ENCODE measurements around the gene SARM1.

The SARM1 gene

DNA sequence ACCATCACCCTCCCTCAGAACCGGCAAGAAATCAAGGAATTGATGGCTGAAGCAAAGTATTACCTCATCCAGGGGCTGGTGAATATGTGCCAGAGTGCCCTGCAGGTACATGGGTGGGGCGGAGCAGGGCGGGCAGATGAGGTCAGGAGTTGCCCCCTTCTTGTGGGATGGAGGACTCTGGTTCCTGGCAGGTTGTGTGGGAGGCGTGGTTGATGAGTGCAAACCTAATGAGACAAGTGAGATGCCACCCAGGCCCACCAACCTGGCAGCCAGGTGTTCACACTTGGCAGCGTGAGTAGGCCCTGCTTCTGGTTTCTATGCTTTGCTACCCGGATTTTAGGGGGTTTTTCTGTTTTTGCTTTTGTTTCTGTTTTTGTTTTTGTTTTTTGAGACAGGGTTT, 31.1 kb upstream of the SARM1 start:
- DNase-seq (ENCODE audit: low read depth in 2 of 3, low spot score in 2 of 3), result no peak

DNA sequence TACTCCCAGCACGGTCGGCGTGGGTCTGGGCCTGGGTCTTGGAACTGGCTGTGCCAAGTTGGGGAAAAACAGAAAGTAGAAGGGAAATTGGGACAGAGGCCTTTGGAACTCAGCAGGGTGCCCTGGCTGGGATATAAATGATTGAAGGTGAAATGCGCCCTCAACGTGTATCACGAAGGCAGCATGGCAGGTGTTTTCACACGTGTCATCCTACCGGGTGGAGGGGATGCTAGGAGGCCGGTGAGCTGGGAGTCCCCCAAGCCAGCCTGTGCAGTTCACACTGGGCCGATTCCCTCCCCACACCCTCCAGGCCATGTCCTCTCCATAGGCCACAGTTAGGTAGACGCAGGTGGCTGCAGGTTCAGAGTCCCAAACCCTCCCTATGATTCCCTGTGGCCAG, 30.0 kb upstream of the SARM1 start:
- no peak for DNase-seq (ENCODE audit: low read depth in 2 of 3, low spot score in 2 of 3)

DNA sequence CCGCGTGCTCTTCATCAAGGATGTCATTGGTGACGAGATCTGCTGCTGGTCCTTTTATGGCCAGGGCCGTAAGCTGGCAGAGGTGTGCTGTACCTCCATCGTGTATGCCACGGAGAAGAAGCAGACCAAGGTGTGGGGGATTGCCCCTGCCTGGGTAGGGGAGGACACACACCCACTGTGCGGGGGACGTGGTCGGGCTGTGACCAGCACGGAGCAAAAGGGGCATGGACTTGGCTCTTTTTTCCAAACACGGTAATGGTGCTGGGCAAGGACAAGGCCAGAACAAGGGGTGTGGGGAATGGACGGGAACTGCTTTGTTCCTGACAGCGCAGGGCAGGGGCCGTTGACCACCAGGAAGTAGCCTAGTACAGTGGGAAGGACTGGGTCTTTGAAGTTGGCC, 29.2 kb upstream of the SARM1 start:
- DNase-seq (ENCODE audit: low read depth in 2 of 3, low spot score in 2 of 3), result no peak

DNA sequence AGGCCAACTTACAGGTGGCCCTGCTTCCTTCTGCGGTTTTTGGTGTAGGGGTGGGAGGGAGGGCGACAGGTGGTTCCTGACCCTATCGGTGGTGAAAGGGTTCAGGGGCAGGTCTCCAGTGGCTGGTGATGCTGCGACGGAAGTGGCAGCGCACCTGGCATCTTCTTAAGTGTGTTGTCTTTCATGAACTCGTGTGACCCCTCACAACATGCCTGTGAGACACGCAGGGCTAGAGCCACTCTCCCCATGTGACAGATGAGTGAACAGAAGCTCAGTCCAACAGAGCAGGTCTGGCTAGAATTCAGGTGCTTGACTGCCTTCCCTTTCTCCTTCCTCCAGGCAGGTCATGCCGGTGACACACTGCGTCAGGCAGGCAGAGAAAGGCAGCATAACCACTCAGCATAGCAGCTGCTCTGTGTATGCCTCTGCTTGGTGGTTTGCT, 28.0 kb upstream of the SARM1 start:
- no peak for DNase-seq (ENCODE audit: low read depth in 2 of 3, low spot score in 2 of 3)

DNA sequence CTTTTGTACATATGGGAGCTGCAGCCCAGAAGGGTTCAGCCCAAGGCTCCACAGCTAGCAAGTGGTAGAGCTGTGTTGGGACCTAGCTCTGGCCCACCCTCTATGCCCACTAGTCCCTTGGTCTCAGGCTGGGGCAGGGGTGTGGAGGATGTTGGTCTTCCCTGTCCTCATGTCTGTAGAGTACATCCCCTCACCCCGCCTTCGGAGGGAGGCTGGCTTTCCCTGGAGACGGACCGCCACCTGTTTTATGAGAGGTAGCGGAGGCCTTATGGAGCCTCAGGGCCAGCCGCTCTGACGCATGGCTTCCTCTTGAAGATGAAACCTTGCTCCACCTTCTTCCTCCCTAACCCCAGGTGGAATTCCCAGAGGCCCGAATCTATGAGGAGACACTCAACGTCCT, 27.5 kb upstream of the SARM1 start:
- DNase-seq (ENCODE audit: low read depth in 2 of 3, low spot score in 2 of 3), result no peak

DNA sequence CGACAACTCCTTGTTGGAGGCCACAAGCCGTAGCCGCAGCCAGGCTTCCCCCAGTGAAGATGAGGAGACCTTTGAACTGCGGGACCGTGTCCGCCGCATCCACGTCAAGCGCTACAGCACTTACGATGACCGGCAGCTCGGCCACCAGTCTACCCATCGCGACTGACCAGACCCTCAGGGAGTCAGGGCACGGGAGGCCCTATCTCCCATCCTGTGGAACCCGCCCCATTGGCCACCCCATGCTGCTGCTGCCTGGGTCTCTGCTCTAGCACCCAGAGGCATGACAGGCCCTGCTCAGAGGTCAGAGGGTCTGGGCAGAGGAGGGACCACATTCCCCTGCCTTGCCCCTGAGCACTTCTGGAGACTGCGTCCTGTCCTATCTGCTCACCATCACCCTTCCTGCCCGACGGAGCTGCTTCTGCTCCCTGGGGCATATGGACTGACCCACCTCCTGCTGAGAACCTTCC, 27.0 kb upstream of the SARM1 start:
- no peak for DNase-seq (ENCODE audit: low read depth in 2 of 3, low spot score in 2 of 3)

DNA sequence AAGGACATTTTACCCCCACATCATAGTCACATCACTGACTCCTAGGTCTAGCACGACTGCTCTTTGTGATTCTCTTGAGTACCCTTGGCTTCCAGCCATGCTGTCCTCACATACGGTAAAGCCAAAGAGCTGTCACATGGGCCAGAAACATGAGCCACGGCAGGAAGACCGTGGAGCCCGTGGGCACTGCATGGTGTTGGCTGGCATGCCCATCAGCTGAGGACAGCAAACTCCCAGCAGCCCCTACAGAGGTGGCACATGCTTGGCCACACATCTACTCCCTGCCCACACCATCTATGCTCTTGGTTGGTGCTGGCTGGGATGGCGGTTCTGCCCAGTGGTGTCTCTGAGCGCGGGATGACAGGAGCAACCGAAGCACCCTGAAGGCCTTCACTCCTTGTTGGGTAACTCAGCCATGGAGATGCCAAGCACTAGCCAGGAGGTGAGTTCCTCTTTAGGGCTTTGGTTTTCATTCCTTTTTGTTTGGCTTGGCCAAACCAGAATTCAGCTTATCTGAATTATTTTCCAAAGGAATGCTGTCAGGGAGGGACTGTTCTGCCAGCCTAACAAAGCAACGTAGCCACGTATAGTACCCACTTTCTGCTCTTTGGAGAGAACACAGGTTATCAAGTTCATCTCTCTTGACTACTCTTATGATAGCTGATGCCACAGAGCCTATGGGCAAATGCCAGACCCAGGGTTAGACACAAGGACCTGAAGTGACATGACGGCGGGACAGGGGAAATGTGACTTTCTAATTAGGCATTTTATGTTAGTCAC, 25.9 kb upstream of the SARM1 start:
- no peak for DNase-seq (ENCODE audit: low read depth in 2 of 3, low spot score in 2 of 3)

DNA sequence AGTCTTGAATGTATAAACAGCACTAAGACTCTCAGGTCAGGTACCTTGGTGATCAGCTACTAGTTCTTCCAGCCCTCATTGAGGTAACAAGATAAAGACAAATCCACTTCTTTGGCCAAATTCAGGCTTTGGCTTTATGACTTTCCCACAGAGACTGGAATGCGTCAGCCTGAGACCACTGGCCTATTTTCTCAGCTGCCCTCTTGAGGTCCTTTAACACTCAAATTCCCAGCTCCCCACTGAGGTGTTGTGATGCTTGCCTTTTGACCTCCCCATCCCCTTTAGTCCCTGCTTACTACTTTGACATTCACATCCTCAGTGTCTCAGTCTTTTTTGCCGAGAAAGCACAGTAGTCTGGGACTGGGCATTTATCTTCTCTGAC, 25.3 kb upstream of the SARM1 start:
- no peak for DNase-seq (ENCODE audit: low read depth in 2 of 3, low spot score in 2 of 3)

DNA sequence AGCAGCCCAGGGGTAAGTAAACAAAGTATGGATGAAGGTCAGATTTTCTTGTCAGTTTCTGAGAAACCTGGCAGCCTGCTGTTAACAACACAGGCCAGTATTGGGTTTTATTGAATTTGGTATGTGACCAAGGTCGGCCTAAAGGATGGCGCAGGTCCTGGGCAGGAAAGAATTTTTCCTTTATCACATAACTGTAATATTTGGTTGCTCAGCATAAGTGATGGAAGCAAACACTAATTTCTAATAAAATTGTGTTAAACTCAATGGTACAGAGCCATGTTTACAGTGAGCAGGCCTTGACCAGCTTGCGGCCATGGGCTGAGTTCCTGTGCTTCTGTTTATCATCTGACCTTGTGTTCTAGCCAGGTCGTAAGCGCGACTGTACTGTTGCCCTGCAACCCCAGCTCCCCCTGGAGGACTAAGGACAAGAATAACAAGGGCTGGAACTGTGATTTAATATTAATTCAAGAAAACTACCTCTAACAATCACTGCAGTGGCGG, 24.7 kb upstream of the SARM1 start:
- DNase-seq (ENCODE audit: low read depth in 2 of 3, low spot score in 2 of 3), result no peak

DNA sequence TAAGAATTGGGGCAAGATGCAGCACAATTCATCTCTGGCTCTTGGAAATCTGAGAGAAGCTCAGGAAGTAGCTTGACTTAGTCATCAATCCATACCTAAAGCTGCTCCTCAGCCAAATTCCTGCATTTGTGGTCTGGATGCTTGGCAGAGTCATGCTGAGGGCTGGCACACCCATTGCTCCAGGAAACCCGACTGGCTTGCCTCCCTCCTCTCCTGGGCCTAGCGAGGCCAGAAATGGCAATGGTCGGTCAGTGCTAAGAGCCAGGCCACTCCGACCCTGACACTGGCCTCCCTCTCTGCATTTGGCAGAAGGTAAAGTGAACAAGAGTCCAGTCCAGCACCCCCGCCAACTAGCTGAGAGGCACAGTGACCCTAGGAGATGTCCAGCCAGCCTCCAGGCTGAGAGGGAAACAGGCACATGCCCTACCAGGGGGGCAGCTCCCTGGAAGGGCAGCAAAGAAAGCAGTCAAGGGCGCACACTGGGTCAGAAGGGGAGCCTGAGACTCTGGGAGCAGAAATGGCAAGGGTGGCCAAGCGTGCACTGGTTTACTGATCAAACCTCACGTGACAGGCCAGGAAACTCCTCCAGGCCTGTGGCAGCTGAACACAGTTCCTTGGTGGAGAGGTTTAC, 24.1 kb upstream of the SARM1 start:
- DNase-seq (ENCODE audit: low read depth in 2 of 3, low spot score in 2 of 3), result no peak

DNA sequence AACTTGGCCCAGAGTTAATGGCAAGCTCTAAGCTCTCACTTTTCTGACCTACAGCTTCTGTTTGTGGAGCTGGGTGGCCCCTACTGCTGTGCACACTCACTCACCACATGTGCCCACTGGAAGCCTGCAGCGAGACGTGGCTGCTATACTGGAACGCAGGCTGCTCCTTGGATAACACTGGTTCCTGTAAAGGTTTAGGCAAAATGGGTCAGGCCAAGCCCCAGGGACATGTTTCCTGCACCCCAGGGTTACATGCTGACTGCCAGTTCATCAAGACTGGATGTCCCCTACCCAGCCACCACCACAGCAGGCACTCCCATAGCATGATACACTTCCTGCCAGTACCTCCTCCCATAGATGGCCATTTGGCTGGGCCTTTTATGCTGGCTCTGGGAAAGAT, 22.5 kb upstream of the SARM1 start:
- no peak for DNase-seq (ENCODE audit: low read depth in 2 of 3, low spot score in 2 of 3)

DNA sequence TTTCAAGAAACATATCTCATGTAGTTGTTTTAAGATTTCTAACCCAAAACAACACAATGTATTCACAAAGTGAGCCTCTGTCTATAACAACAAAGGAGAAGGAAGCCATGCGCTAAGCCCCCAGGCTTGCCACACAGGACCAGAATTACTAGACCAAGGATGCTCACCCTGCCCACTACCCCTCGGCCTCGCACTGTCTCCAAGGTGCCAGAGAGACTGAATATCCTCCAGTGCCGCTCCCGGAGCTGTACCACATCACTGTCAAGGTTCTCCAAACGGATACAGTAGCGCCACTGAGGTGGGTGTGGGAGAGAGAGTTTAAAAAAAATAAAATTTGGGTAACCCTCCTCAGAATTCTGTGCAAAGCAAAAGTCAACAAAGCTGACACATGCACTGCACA, 21.2 kb upstream of the SARM1 start:
- DNase-seq (ENCODE audit: low read depth in 2 of 3, low spot score in 2 of 3), result no peak

DNA sequence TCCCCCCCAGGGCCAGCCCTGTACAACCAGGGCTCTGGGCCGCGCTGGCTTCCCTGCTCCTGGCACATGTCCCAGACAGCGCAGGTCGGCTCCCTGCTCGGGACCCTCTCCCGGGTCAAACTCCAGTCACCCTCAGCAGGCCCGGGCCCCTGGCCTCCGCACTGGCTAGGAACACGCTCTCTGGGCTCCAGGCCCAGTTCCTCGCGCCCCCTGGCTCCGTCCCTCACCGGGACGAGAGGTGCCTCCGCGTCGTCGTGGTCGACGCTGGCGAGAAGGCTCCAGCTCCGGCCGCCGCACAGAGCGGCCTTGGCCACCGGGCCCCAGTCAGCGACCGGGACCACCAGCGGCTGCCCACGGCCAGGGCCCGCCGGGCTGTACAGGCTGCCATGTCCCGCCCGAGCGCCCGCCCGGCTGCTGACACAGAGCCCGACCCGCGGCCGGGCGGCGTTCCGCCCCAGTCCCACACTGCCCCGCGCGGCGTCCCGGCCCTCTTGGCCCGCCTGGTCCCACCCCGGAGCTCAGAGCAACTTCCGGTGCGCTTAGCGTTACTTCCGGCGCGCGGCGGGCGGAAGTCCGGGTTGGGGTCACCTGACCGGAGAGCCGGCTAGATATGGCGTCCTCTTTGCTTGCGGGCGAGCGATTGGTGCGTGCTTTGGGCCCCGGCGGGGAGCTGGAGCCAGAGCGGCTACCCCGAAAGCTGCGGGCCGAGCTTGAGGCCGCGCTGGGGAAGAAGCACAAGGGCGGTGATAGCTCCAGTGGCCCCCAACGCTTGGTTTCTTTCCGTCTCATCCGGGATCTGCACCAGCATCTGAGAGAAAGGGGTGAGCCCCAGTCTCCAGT, 14.2 kb upstream of the SARM1 start, which contains the start of gene POLDIP2:
TSS of gene POLDIP2 (minus strand) at position 467 of the 840 bp plus-strand sequence. CDS start at position 388, 79 bp downstream.
- DNase-seq (ENCODE audit: low read depth in 2 of 3, low spot score in 2 of 3), result peak; percentile 79 to 94 (median 93)

DNA sequence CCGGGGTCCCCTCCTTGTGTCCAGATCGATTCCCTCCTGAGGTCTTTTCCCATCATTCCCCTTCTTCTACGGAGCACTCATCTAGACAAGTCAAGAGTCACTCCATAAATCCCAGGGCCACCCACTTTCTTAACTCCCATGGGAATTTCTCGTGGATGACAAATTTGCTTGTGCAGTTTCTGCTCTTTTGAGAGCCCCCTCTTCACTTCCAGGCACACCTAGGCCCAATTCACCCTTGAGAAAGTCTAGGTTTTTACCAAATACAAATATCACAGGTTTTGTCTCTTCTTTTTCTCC, 13.6 kb upstream of the SARM1 start:
- no peak for DNase-seq (ENCODE audit: low read depth in 2 of 3, low spot score in 2 of 3)

DNA sequence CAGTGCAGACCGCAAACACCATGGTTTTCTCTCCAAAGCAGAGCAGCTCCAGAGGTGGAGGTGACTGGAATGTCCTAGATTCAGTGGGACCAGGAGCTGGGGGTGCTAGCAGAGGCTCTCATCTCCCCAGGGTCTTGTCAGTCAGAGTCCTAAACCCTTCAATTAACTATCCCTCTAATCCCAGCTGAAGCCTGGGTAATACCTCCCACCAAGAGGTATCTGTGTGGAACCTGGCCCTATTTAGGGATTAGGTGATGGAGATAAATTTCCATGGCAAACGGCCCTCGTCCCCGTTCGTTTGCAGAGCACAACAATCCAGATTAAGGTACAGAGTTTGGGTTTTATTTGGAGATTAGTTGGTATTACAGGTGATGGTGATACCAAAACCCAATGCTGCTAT, 8.3 kb upstream of the SARM1 start:
- DNase-seq (ENCODE audit: low read depth in 2 of 3, low spot score in 2 of 3), result no peak

DNA sequence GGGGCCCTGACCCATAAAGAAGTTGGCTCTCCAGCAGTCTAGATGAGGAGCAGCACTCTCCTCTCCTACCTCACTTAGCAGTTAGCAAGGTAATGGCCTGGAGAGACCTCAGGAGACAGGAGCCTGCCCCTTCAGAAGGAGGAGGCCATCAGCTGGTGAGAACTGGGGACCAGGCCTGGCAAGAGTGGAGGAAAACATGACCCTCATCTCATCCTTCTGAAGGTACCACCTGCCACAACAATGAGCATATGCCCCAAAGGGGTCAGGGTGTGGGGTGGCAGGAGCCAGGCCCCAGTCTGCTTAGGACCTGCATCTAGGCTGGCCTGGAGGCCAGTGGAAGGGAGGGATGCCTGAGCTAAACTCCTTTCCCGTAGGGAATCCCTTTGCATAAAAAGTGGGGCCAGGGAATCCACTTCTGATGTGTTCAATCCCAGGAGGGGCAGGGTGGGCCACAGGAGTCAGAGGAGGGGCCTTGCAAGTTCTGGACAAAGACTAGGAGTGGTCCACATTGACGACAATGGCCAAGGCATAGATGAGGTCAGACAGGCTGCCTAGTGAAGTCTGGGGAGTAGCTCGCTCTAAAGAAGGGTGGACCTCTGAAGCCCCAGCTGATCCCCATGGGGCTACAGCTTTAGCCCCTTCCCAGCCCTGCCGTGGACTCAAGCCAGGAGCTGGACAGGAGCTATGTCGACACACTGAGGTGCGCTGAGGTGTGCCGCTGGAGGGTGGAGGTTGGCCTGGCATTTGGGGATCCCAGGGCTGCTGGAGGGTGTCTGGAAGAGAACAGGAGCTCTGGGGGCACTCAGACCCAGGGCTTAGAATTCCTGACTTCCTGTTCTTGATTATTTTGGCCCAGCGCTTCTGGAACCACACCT, 7.5 kb upstream of the SARM1 start:
- no peak for DNase-seq (ENCODE audit: low read depth in 2 of 3, low spot score in 2 of 3)

DNA sequence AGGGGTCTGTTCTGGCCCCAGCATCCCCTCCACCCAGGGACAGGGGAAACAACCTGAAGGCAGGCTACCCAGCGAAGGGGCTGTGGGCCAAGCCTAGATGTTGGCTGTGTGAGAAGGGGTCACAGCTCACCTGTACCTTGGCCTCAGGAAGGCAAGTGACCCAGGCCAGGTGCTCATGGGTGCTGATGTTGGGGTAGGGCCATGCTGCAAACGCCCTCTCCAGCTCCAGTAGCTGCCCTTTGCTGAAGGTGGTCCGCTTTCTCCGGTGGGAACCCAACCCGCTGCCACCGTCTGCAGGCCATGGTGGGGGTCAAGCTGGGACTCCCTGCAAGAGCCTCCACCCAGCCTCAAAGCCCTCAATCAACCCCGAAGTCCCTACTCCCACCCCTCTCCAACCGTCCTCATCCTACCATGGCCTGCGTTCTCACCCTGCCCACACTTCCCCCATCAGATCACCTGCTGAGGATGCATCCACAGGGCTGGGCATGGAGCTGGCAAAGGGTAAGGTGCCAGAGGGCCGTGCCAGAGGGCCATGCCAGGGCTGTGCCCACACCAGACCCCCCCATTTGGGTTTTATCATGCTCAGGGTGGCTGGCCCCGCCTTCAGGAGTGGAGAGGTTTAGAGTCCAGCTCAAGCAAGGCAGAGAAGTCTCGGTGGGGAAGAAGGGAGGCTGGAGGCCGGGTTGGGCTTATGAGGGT, 6.7 kb upstream of the SARM1 start, which contains the start of gene SEBOX:
TSS of gene SEBOX (minus strand) at position 535 of the 699 bp plus-strand sequence. CDS start at position 487, 48 bp downstream.
- no peak for DNase-seq (ENCODE audit: low read depth in 2 of 3, low spot score in 2 of 3)

DNA sequence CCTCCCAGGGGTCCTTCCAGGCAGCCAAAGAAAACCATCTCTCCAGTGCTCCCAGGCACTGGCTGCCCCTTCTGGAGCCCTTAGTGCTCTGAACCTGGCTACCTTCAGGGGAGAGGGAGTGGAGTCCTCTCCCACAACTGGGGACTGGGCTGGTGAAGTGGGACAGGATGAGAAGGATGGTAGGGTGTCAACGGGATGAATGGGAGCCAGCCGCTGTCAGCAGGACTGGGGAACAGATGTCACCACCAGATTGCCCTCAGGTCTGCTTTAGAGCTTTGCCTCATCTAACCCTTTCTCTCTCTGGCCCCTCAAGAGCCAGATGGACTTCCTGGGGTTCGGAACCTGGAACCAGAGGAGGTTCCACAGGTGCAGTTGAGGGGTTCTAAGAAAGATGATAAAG, 6.0 kb upstream of the SARM1 start:
- DNase-seq (ENCODE audit: low read depth in 2 of 3, low spot score in 2 of 3), result no peak

DNA sequence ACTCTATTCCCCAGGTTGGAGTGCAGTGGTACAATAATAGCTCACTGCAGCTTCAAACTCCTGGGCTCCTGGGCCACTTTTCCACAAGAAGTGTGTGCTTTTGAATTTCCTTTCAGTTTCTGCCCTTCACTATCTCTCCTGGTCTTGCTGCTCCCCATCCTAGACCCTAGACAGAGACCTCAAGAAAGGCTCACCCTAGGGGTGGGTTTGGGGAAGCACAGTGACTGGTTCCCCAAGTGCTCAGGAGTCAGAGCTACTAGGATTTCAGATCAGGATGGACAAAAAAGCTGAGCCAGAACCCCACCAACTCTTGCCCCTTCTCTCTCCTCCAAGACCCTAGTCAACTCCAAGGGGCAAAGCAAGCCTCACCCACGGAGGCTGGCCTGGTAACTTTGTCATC, 4.9 kb upstream of the SARM1 start:
- no peak for DNase-seq (ENCODE audit: low read depth in 2 of 3, low spot score in 2 of 3)

DNA sequence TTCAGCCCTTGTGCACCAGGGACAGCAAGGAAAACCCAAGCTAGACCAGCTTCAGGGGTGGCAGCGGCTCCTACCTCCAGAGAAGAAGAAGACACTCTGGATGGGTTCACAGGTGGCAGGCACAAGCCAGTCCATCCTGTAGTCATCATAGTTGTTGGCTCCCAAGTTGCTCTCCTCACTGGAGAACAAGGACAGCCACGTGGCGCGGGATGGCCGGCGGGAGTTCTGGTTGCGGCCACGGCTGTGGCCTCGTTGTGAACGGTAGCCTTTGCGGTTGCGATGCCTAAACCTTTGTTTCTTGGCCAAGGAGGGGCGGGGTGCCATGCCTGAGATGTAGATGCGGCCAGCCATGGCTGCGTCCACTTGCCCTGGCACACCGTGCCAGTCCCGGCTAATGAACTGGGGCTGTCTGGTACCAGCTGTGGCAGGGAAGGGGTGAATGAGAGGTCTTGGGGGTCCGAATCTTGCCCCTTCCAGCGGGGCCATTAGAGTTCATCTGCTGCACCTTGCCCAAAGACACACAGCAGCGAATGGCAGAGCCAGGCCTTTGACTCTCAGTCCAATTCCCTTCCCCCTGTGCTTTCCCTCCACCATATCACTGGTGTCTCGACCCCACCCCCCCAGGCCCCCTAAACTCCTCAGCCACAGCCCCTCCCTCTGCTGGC, 3.7 kb upstream of the SARM1 start:
- DNase-seq (ENCODE audit: low read depth in 2 of 3, low spot score in 2 of 3), result no peak
